Liver (tissue), 9 donors: Measurements from ENCODE around the gene BORCS5. TPM values are rescaled to one million over a fixed set of nuclear protein-coding genes. Genes with fewer than 3 reads are reported as not detected.

Experiments used
- DNase-seq: peaks from one replicate; pipeline ENCODE4 v3.0.0-alpha.2; 2017; ENCODE audit warnings: low spot score
- H3K27ac ChIP-seq, 2 donors: one replicate each; pipeline ENCODE4 v1.7.0; 2013; ENCODE audit warnings: inconsistent platforms in 2 of 2, low read length in 2 of 2, control low read depth in 1 of 2, low read depth in 1 of 2, mild to moderate bottlenecking in 1 of 2
- H3K27me3 ChIP-seq, 4 donors: one replicate each; pipeline versions ENCODE4 v1.6.1 to v1.7.0; 2013; ENCODE audit warnings: low read length in 3 of 4, inconsistent platforms in 1 of 4, mild to moderate bottlenecking in 1 of 4, moderate library complexity in 1 of 4; ENCODE audit not compliant: control insufficient read depth in 4 of 4, insufficient read depth in 4 of 4
- H3K36me3 ChIP-seq, 4 donors: one replicate each; pipeline versions ENCODE4 v1.6.1 to v1.7.0; 2013; ENCODE audit warnings: low read length in 3 of 4, mild to moderate bottlenecking in 3 of 4, low read depth in 1 of 4, moderate library complexity in 1 of 4; ENCODE audit not compliant: control insufficient read depth in 4 of 4, insufficient read depth in 3 of 4
- H3K4me1 ChIP-seq, 4 donors: one replicate each; pipeline versions ENCODE4 v1.6.1 to v1.7.0; 2013; ENCODE audit warnings: low read length in 3 of 4, mild to moderate bottlenecking in 3 of 4, moderate library complexity in 1 of 4; ENCODE audit not compliant: control insufficient read depth in 4 of 4, insufficient read depth in 4 of 4
- H3K4me3 ChIP-seq, 3 donors: one replicate each; pipeline versions ENCODE4 v1.6.1 to v1.7.0; 2013; ENCODE audit warnings: low read length in 3 of 3, control low read depth in 1 of 3, low read depth in 1 of 3, mild to moderate bottlenecking in 1 of 3
- H3K9ac ChIP-seq, 2 donors: one replicate each; pipeline ENCODE4 v1.7.0; 2013; ENCODE audit warnings: low read length in 2 of 2, mild to moderate bottlenecking in 2 of 2, moderate library complexity in 2 of 2, control low read depth in 1 of 2, low read depth in 1 of 2
- H3K9me3 ChIP-seq, 4 donors: one replicate each; pipeline versions ENCODE4 v1.6.1 to v1.7.0; 2013; ENCODE audit warnings: low read length in 3 of 4; ENCODE audit not compliant: control insufficient read depth in 4 of 4
- CTCF ChIP-seq: fragments of 150-350 bp; IDR thresholded peaks from 2 replicates; pipeline ENCODE4 v1.5.1; 2017; ENCODE audit warnings: improper control_type of control experiment, low read depth, low read length; ENCODE audit not compliant: missing input control
- EGR1 ChIP-seq, 2 donors: IDR thresholded peaks; 2 replicates each; pipeline ENCODE4 v1.6.1; 2016 to 2018; ENCODE audit warnings: antibody characterized with exemption in 2 of 2, low read depth in 2 of 2
- FOXA1 ChIP-seq: IDR thresholded peaks from 2 replicates; pipeline ENCODE4 v1.6.1; 2016; ENCODE audit warnings: antibody characterized with exemption
- FOXA2 ChIP-seq: IDR thresholded peaks from 2 replicates; pipeline ENCODE4 v1.6.1; 2016; ENCODE audit warnings: antibody characterized with exemption
- GABPA ChIP-seq, 2 donors: IDR thresholded peaks in 1 of 2; conservative IDR thresholded peaks in 1 of 2; 2 replicates each; pipeline ENCODE4 v1.6.1; 2016; ENCODE audit warnings: antibody characterized with exemption in 2 of 2, mild to moderate bottlenecking in 1 of 2, moderate library complexity in 1 of 2
- HNF4A ChIP-seq, 2 donors: conservative IDR thresholded peaks; 2 replicates each; pipeline ENCODE4 v1.6.1; 2016; ENCODE audit warnings: antibody characterized with exemption in 2 of 2, mild to moderate bottlenecking in 2 of 2
- HNF4G ChIP-seq: IDR thresholded peaks from 2 replicates; pipeline ENCODE4 v1.6.1; 2016; ENCODE audit warnings: antibody characterized with exemption
- JUND ChIP-seq, 2 donors: IDR thresholded peaks; 2 replicates each; pipeline ENCODE4 v1.6.1; 2016; ENCODE audit warnings: antibody characterized with exemption in 2 of 2
- NR2F2 ChIP-seq: IDR thresholded peaks from 2 replicates; pipeline ENCODE4 v1.6.1; 2016; ENCODE audit warnings: antibody characterized with exemption
- RAD21 ChIP-seq, 2 donors: IDR thresholded peaks; 2 replicates each; pipeline ENCODE4 v1.6.1; 2016; ENCODE audit warnings: antibody characterized with exemption in 2 of 2, mild to moderate bottlenecking in 2 of 2
- RXRA ChIP-seq, 2 donors: IDR thresholded peaks; 2 replicates each; pipeline ENCODE4 v1.6.1; 2017 to 2018; ENCODE audit warnings: antibody characterized with exemption in 2 of 2, mild to moderate bottlenecking in 1 of 2
- SP1 ChIP-seq: IDR thresholded peaks from 2 replicates; pipeline ENCODE4 v1.6.1; 2018; ENCODE audit warnings: antibody characterized with exemption, mild to moderate bottlenecking
- TAF1 ChIP-seq: conservative IDR thresholded peaks from 2 replicates; pipeline ENCODE4 v1.6.1; 2016; ENCODE audit warnings: antibody characterized with exemption, mild to moderate bottlenecking
- YY1 ChIP-seq: IDR thresholded peaks from 2 replicates; pipeline ENCODE4 v1.6.1; 2016; ENCODE audit warnings: antibody characterized with exemption, mild to moderate bottlenecking
- WGBS: extraction: QIAGEN DNeasy Blood & Tissue Kit; methylation state at CpG from one replicate; pipeline ENCODE4 v1.1.7; 2013; 5-methylcytosine and 5-hydroxymethylcytosine counted together
- polyA plus RNA-seq, 2 donors: library from polyadenylated mRNA; stranded (reverse) in 1 of 2; unstranded in 1 of 2; fragments of 200-250 nt in 1 of 2; fragments of >200 nt in 1 of 2; fragmentation: Nextera tagmentation in 1 of 2; extraction: Ambion mirVana in 1 of 2; gene quantifications; one replicate each; pipeline versions ENCODE4 v1.2.1 to v1.2.3, GENCODE V29; 2013 to 2015
- total RNA-seq, 2 donors: library from RNA; depleted of rRNA; stranded (reverse); fragments of >200 nt; gene quantifications; one replicate each; pipeline ENCODE4 v1.2.3, GENCODE V29; 2014
- TF ChIP-seq, protein P1 (sequence below): IDR thresholded peaks from 2 replicates; pipeline ENCODE4 v1.6.1; 2016; ENCODE audit warnings: antibody characterized with exemption
- TF ChIP-seq, protein P2 (sequence below): IDR thresholded peaks from 2 replicates; pipeline ENCODE4 v1.6.1; 2016; ENCODE audit warnings: antibody characterized with exemption
- TF ChIP-seq, protein P3 (sequence below): IDR thresholded peaks from 2 replicates; pipeline ENCODE4 v1.6.1; 2016; ENCODE audit warnings: antibody characterized with exemption, mild to moderate bottlenecking
- TF ChIP-seq, protein P4 (sequence below): IDR thresholded peaks from 2 replicates; pipeline ENCODE4 v1.6.1; 2016; ENCODE audit warnings: antibody characterized with exemption
- donor health status: healthy.
- donor health status: healthy.
- donor health status: healthy.
- donor health status: healthy.
- donor health status: healthy.

The BORCS5 gene
- total and polyA plus RNA-seq, 4 donors = 4.5 to 11.4 (median 8.1) TPM

GRCh38 chr12:12440784-12441428 lies 84.0 kb downstream of the BORCS5 start:
- no peaks in the 10 kb centered on the region for H3K27me3 ChIP-seq
- no peak overlapping the region for H3K9ac ChIP-seq
- H3K36me3 ChIP-seq = no peaks in the 10 kb centered on the region
- WGBS = 70% methylated on average over 4 of the region's 4 CpGs
- no peak for DNase-seq
- no peak overlapping the region for H3K4me3 ChIP-seq
- TF ChIP-seq HNF4G = no peak
- TF ChIP-seq RXRA (IDR thresholded peaks at IDR 0.05) = peak; percentile 36 to 54
- peak; percentile 43 for TF ChIP-seq YY1
- TF ChIP-seq RAD21 (IDR thresholded peaks at IDR 0.05) = peak in 1 of 2 donors; percentile 30
- TF ChIP-seq, protein P1, sequence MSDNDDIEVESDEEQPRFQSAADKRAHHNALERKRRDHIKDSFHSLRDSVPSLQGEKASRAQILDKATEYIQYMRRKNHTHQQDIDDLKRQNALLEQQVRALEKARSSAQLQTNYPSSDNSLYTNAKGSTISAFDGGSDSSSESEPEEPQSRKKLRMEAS = no peak
- TF ChIP-seq NR2F2 = no peak
- TF ChIP-seq FOXA2 = peak; percentile 5
- peak; percentile 47 for TF ChIP-seq HNF4A (conservative IDR thresholded peaks at IDR 0.05)
- TF ChIP-seq, protein P2, sequence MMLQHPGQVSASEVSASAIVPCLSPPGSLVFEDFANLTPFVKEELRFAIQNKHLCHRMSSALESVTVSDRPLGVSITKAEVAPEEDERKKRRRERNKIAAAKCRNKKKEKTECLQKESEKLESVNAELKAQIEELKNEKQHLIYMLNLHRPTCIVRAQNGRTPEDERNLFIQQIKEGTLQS = peak; percentile 70
- no peaks in the 10 kb centered on the region for H3K9me3 ChIP-seq
- peaks cover 8 to 26% (median 10%) of the 10 kb centered on the region in 4 donors for H3K4me1 ChIP-seq
- peak overlapping the region; percentile 76 to 85 for H3K27ac ChIP-seq

DNA sequence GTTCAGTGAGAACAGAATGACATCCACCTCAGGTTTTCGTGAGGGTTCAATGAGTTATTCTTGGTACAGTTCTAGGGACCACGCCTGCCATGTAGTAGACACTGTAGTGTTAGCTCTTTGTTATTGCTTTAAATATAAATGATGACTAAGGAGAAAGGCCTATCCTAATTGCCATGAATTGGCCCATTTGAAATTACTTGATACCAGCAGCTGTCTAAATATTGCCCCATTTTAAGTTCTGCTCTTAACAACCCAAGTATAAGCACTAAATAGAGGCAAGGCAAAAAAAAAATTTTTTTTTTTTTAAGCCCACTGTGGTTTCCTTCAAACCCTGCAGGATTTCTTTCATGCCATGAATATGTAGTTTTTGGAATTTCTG lies 84.5 kb downstream of the BORCS5 start:
- H3K36me3 ChIP-seq = no peaks in the 10 kb centered on the region
- H3K27ac ChIP-seq = peak overlapping the region; percentile 76 to 85
- no peak overlapping the region for H3K4me3 ChIP-seq
- H3K9me3 ChIP-seq = no peaks in the 10 kb centered on the region
- 89% methylated on average over 2 of the region's 2 CpGs for WGBS
- no peak for DNase-seq
- peak overlapping the region in 1 of 2 donors; percentile 31 for H3K9ac ChIP-seq
- TF ChIP-seq GABPA (IDR thresholded peaks at IDR 0.05 in 1 of 2, conservative IDR thresholded peaks at IDR 0.05 in 1 of 2) (no peak), RAD21 (IDR thresholded peaks at IDR 0.05) (no peak), TAF1 (no peak), SP1 (no peak), CTCF (no peak), FOXA2 (no peak), JUND (IDR thresholded peaks at IDR 0.05) (no peak), HNF4A (conservative IDR thresholded peaks at IDR 0.05) (no peak), EGR1 (IDR thresholded peaks at IDR 0.05; ENCODE audit: low read depth in 2 of 2) (no peak), HNF4G (no peak), FOXA1 (no peak), RXRA (IDR thresholded peaks at IDR 0.05) (no peak)
- TF ChIP-seq, protein P3, sequence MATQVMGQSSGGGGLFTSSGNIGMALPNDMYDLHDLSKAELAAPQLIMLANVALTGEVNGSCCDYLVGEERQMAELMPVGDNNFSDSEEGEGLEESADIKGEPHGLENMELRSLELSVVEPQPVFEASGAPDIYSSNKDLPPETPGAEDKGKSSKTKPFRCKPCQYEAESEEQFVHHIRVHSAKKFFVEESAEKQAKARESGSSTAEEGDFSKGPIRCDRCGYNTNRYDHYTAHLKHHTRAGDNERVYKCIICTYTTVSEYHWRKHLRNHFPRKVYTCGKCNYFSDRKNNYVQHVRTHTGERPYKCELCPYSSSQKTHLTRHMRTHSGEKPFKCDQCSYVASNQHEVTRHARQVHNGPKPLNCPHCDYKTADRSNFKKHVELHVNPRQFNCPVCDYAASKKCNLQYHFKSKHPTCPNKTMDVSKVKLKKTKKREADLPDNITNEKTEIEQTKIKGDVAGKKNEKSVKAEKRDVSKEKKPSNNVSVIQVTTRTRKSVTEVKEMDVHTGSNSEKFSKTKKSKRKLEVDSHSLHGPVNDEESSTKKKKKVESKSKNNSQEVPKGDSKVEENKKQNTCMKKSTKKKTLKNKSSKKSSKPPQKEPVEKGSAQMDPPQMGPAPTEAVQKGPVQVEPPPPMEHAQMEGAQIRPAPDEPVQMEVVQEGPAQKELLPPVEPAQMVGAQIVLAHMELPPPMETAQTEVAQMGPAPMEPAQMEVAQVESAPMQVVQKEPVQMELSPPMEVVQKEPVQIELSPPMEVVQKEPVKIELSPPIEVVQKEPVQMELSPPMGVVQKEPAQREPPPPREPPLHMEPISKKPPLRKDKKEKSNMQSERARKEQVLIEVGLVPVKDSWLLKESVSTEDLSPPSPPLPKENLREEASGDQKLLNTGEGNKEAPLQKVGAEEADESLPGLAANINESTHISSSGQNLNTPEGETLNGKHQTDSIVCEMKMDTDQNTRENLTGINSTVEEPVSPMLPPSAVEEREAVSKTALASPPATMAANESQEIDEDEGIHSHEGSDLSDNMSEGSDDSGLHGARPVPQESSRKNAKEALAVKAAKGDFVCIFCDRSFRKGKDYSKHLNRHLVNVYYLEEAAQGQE = no peak
- TF ChIP-seq, protein P1 = no peak
- TF ChIP-seq, protein P2 = no peak
- TF ChIP-seq, protein P4, sequence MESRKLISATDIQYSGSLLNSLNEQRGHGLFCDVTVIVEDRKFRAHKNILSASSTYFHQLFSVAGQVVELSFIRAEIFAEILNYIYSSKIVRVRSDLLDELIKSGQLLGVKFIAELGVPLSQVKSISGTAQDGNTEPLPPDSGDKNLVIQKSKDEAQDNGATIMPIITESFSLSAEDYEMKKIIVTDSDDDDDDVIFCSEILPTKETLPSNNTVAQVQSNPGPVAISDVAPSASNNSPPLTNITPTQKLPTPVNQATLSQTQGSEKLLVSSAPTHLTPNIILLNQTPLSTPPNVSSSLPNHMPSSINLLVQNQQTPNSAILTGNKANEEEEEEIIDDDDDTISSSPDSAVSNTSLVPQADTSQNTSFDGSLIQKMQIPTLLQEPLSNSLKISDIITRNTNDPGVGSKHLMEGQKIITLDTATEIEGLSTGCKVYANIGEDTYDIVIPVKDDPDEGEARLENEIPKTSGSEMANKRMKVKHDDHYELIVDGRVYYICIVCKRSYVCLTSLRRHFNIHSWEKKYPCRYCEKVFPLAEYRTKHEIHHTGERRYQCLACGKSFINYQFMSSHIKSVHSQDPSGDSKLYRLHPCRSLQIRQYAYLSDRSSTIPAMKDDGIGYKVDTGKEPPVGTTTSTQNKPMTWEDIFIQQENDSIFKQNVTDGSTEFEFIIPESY = no peak
- H3K4me1 ChIP-seq = peaks cover 8 to 26% (median 10%) of the 10 kb centered on the region in 4 donors
- no peaks in the 10 kb centered on the region for H3K27me3 ChIP-seq
